Gastrocnemius medialis (tissue), 4 donors: Measurements from ENCODE around the gene CCDC142.
"Not testable (repeated sequence)": the region's sequence is repeated elsewhere in the genome, so short reads cannot be mapped to it uniquely, and the experiment has no call there.

Experiments
- CTCF ChIP-seq, 5 experiments: fragments of 450-650 bp in 3 of 5; fragments of 200-600 bp in 2 of 5; sonication (generic) in 2 of 5; IDR thresholded peaks in 4 of 5; conservative IDR thresholded peaks in 1 of 5; 1 replicate in 4 of 5; 2 replicates in 1 of 5; pipeline ENCODE4 v1.5.1; 2016 to 2019; ENCODE audit warnings: antibody characterized with exemption in 5 of 5, mild to moderate bottlenecking in 3 of 5, moderate library complexity in 3 of 5
- POLR2A ChIP-seq, 2 donors: fragments of 450-650 bp; IDR thresholded peaks; one replicate each; pipeline ENCODE4 v1.6.1; 2017; ENCODE audit warnings: antibody characterized with exemption in 2 of 2, mild to moderate bottlenecking in 2 of 2, moderate library complexity in 2 of 2

DNA sequence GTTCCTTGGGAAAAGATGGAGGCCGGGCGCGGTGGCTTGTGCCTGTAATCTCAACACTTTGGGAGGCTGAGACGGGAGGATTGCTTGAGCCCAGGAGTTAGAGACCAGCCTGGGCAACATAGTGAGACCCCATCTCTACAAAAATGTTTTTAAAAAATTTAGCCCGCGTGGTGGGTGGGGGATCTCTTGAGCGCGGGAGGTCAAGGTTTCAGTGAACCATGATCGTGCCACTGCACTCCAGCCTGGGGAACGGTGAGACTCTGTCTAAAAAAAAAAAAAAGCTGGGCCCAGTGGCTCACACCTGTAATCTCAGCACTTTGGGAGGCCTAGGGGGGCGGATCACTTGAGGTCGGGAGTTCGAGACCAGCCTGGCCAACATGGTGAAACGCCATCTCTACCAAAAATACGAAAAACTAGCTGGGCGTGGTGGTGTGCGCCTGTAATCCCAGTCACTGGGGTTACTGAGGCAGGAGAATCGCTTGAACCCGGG lies 922 bp upstream of the CCDC142 start:
- not testable (repeated sequence) for TF ChIP-seq POLR2A (IDR thresholded peaks at IDR 0.05); CTCF (IDR thresholded peaks at IDR 0.05 in 4 of 5, conservative IDR thresholded peaks at IDR 0.05 in 1 of 5)
